PC-3 (cell line): ENCODE results near the gene PIGQ. TPM values are rescaled to one million over a fixed set of nuclear protein-coding genes. Genes with fewer than 3 reads are reported as not detected.

Experiments
- ATAC-seq: fragments of 200-7000 bp; cut with Tn5 transposase; 2 replicates; pipeline ENCODE4 v1.9.1; 2020; ENCODE audit warnings: mild to moderate bottlenecking, moderate library complexity
- BruUV-seq: library from RNA; stranded (reverse); fragments of 400-500 nt; replicated peaks from 2 replicates; lab custom pipeline; 2021; lab: Mats Ljungman, UMichigan
- CTCF ChIA-PET: fragments of 300-600 bp; sonication (Branson Sonifier 250); formaldehyde crosslinking; loops from one replicate; lab custom pipeline; 2022; ENCODE audit warnings: antibody characterized with exemption; lab: Charles Lee
- POLR2A ChIA-PET: fragments of 300-600 bp; sonication (Branson Sonifier 250); formaldehyde crosslinking; loops from one replicate; lab custom pipeline; 2022; ENCODE audit warnings: antibody characterized with exemption; ENCODE audit not compliant: unreplicated experiment; lab: Charles Lee
- DNase-seq: peaks from one replicate; pipeline ENCODE4 v3.0.0-alpha.2; 2015
- H2AFZ ChIP-seq: fragments of 300-600 bp; sonication (generic); 2 replicates; pipeline ENCODE4 v1.6.0; 2016; ENCODE audit warnings: antibody characterized with exemption, low read length
- H3F3A ChIP-seq: fragments of 300-600 bp; sonication (generic); one replicate; pipeline ENCODE4 v1.6.0; 2017; ENCODE audit warnings: antibody characterized with exemption, low read length, control low read depth, mild to moderate bottlenecking; ENCODE audit not compliant: unreplicated experiment
- H3K27ac ChIP-seq: fragments of 300-600 bp; sonication (generic); 2 replicates; pipeline ENCODE4 v1.5.1; 2016; ENCODE audit warnings: mild to moderate bottlenecking, low read length
- H3K27me3 ChIP-seq: fragments of 300-600 bp; sonication (generic); 2 replicates; pipeline ENCODE4 v1.6.1; 2016; ENCODE audit warnings: low read length, mixed read lengths
- H3K36me3 ChIP-seq: fragments of 300-600 bp; sonication (generic); 2 replicates; pipeline ENCODE4 v1.6.1; 2016; ENCODE audit warnings: low read depth, mixed run types, low read length, mixed read lengths
- H3K4me1 ChIP-seq: fragments of 300-600 bp; sonication (generic); 2 replicates; pipeline ENCODE4 v1.5.1; 2016; ENCODE audit warnings: low read length; ENCODE audit not compliant: insufficient read depth
- H3K4me2 ChIP-seq: fragments of 300-600 bp; sonication (generic); 2 replicates; pipeline ENCODE4 v1.6.0; 2016; ENCODE audit warnings: low read length
- H3K4me3 ChIP-seq: fragments of 300-600 bp; sonication (generic); 2 replicates; pipeline ENCODE4 v1.5.1; 2016; ENCODE audit warnings: mild to moderate bottlenecking, low read length, mixed read lengths
- H3K79me2 ChIP-seq: fragments of 300-600 bp; sonication (generic); 2 replicates; pipeline ENCODE4 v1.6.1; 2017; ENCODE audit warnings: low read length, mixed read lengths
- H3K9ac ChIP-seq: fragments of 300-600 bp; sonication (generic); 2 replicates; pipeline ENCODE4 v1.6.0; 2016; ENCODE audit warnings: mild to moderate bottlenecking, low read length
- H3K9me2 ChIP-seq: fragments of 300-600 bp; sonication (generic); replicated peaks from 2 replicates; pipeline ENCODE4 v1.6.1; 2016; ENCODE audit warnings: mixed run types, low read length, mixed read lengths
- H3K9me3 ChIP-seq: fragments of 300-600 bp; sonication (generic); 2 replicates; pipeline ENCODE4 v1.6.1; 2016; ENCODE audit warnings: low read length, mixed read lengths
- H4K20me1 ChIP-seq: fragments of 300-600 bp; sonication (generic); 2 replicates; pipeline ENCODE4 v1.6.1; 2016; ENCODE audit warnings: low read length, mixed read lengths
- CTCF ChIP-seq: fragments of 300-600 bp; sonication (generic); conservative IDR thresholded peaks from 2 replicates; pipeline ENCODE4 v1.5.1; 2017; ENCODE audit warnings: antibody characterized with exemption, low read depth, mild to moderate bottlenecking, low read length
- EZH2 ChIP-seq: fragments of 300-600 bp; sonication (generic); IDR thresholded peaks from one replicate; pipeline ENCODE4 v1.6.1; 2017; ENCODE audit warnings: antibody characterized with exemption, mild to moderate bottlenecking, low read length; ENCODE audit not compliant: unreplicated experiment
- EZH2phosphoT487 ChIP-seq: fragments of 300-600 bp; sonication (generic); IDR thresholded peaks from 2 replicates; pipeline ENCODE4 v1.6.1; 2018; ENCODE audit warnings: mild to moderate bottlenecking, antibody characterized with exemption, low read length, borderline replicate concordance
- intact Hi-C: fragments of 100-400 bp; cut with micrococcal nuclease; formaldehyde crosslinking; loops from 2 replicates; pipeline ENCODE4 v1.9.0; 2023
- total RNA-seq: library from RNA; depleted of rRNA; stranded (reverse); fragments of >200 nt; gene quantifications from 2 replicates; pipeline ENCODE4 v1.2.3, GENCODE V29; 2014

The PIGQ gene
- total RNA-seq, 1 experiment from 2014 or later, result 36.0 TPM

- H3K4me3 ChIP-seq, result peak overlapping the region; percentile 27; the same call in 1 of the 2 replicates
- no peak overlapping the region for H2AFZ ChIP-seq
- CTCF ChIA-PET, result no interaction called here
- H3K36me3 ChIP-seq, result no peaks in the 10 kb centered on the region
- intact Hi-C loops, result no loop called here
- H3K27me3 ChIP-seq, result no peaks in the 10 kb centered on the region
- no peaks in the 10 kb centered on the region for H4K20me1 ChIP-seq
- H3K79me2 ChIP-seq, result 0 out of 2 replicates have a peak, but pooled peaks cover 3% of the 10 kb centered on the region
- BruUV-seq, result no TSS peak
- H3K4me2 ChIP-seq, result peak overlapping the region; percentile 67
- POLR2A ChIA-PET, result interaction anchor here (0.6 kb wide), 1 partner anchor 370 kb away, joined by 16 read pairs; no protein-coding TSS in a partner anchor
- TF ChIP-seq EZH2, result no peak
- no peak for TF ChIP-seq CTCF
- TF ChIP-seq EZH2phosphoT487, result peak; percentile 74
- H3K9me3 ChIP-seq, result no peaks in the 10 kb centered on the region
- no peaks in the 10 kb centered on the region for H3K9me2 ChIP-seq
- peak overlapping the region; percentile 44 for H3K27ac ChIP-seq
- peak; percentile 84 for ATAC-seq
- peak; percentile 92 for DNase-seq
- H3K4me1 ChIP-seq, result peaks cover 27% of the 10 kb centered on the region
- no peak overlapping the region for H3K9ac ChIP-seq
- no peaks in the 10 kb centered on the region for H3F3A ChIP-seq
Observed at GRCh38 chr16:626787-627453, 57.2 kb downstream of the PIGQ start.

DNA sequence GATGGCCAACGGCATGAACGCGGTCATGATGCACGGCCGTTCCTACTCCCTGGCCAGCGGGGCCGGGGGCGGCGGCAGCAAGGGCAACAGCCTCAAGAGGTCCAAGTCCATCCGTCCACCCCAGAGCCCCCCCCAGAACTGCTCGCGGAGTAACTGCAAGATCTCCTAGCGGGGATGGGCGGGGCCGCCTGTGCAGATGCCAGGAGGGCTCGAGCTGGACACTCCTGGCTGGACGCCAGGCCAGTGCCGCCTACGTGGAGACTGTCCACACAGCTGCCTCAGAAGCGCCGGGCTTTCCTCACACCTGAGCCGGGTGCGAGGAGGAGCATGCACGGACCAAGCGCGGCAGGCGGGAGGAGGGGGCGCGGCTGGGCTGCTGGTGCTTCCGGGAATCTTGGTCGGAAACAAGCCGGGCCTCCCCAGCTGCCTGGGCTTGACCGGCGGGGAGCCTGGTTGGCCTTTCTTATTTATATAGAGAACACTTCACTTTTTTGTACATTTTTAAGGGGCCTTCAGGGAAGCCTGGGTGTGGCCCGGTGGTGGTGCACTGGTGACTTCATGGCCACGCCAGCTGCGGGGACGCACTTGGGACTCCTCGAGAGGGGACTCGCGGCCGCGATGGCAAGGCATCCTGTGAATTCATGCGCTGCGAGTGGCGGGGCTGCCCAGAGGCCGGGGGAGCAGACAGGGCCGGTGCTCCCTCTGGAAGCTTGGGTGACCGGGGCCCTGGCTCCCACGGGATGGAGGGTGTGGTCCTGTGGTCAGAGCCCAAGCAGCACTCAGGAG, 57.9 kb downstream of the PIGQ start:
- H2AFZ ChIP-seq, result no peak overlapping the region
- H3K36me3 ChIP-seq, result no peaks in the 10 kb centered on the region
- peak overlapping the region; percentile 37 for H3K27ac ChIP-seq
- H3K9ac ChIP-seq, result no peak overlapping the region
- TF ChIP-seq CTCF (no peak), EZH2 (no peak), EZH2phosphoT487 (no peak)
- DNase-seq (peak; percentile 46), ATAC-seq (peak; percentile 51)
- H3K79me2 ChIP-seq, result 0 out of 2 replicates have a peak, but pooled peaks cover 3% of the 10 kb centered on the region
- no peaks in the 10 kb centered on the region for H4K20me1 ChIP-seq
- ChIA-PET CTCF (no interaction called here), POLR2A (interaction anchor here (0.6 kb wide), 1 partner anchor 371 kb away, joined by 16 read pairs; no protein-coding TSS in a partner anchor)
- H3K4me1 ChIP-seq, result peaks cover 20% of the 10 kb centered on the region
- peak overlapping the region; percentile 67 for H3K4me2 ChIP-seq
- H3K9me3 ChIP-seq, result no peaks in the 10 kb centered on the region
- no peaks in the 10 kb centered on the region for H3F3A ChIP-seq
- H3K9me2 ChIP-seq, result no peaks in the 10 kb centered on the region
- no TSS peak for BruUV-seq
- no peaks in the 10 kb centered on the region for H3K27me3 ChIP-seq
- intact Hi-C loops, result no loop called here
- H3K4me3 ChIP-seq, result no peak overlapping the region
